OCI-LY1 (cell line): Measurements from ENCODE around the gene UBE2G2.

Experiments used
- CTCF ChIP-seq: fragments of 200-600 bp; sonication (generic), shearing (Covaris generic); IDR thresholded peaks from 2 replicates; pipeline ENCODE4 v1.5.1; 2017; ENCODE audit warnings: mild to moderate bottlenecking, antibody characterized with exemption, low read length, moderate library complexity, mixed read lengths
- EZH2 ChIP-seq: fragments of 200-600 bp; sonication (generic), shearing (Covaris generic); IDR thresholded peaks from 2 replicates; pipeline ENCODE4 v1.8.0; 2017; ENCODE audit warnings: borderline replicate concordance, mixed run types, mild to moderate bottlenecking, antibody characterized with exemption, low read length, moderate library complexity, mixed read lengths

GRCh38 chr21:44755227-44755626 lies 46.4 kb downstream of the UBE2G2 start:
- TF ChIP-seq CTCF: peak; percentile 32; the same call in 1 of the 2 replicates
- TF ChIP-seq EZH2: no peak
